Fibroblast of skin of back (primary cell): ENCODE data around the gene SLC1A3.

ENCODE experiments used
- DNase-seq: peaks from one replicate; pipeline ENCODE4 v3.0.0-alpha.2; 2013

The SLC1A3 gene

GRCh38 chr5:36658038-36658756 is 51.8 kb downstream of the SLC1A3 start:
- peak; percentile 39 for DNase-seq

- no peak for DNase-seq
Observed at GRCh38 chr5:36659411-36659810, 53.0 kb downstream of the SLC1A3 start.

- DNase-seq: no peak
Observed at GRCh38 chr5:36660397-36661049, 54.1 kb downstream of the SLC1A3 start.

GRCh38 chr5:36661456-36662220 is 55.2 kb downstream of the SLC1A3 start:
- DNase-seq: no peak

- peak; percentile 47 for DNase-seq
Observed at GRCh38 chr5:36662291-36662851, 56.0 kb downstream of the SLC1A3 start.

- DNase-seq: no peak
Observed at GRCh38 chr5:36664766-36665165, 58.4 kb downstream of the SLC1A3 start.

- DNase-seq: no peak
Observed at GRCh38 chr5:36665628-36666027, 59.2 kb downstream of the SLC1A3 start.

GRCh38 chr5:36666274-36666673 is 59.9 kb downstream of the SLC1A3 start:
- no peak for DNase-seq

GRCh38 chr5:36666986-36667385 is 60.6 kb downstream of the SLC1A3 start:
- no peak for DNase-seq

GRCh38 chr5:36667824-36668223 is 61.4 kb downstream of the SLC1A3 start:
- DNase-seq: no peak

- peak; percentile 22 for DNase-seq
Observed at GRCh38 chr5:36669015-36669651, 62.7 kb downstream of the SLC1A3 start.

GRCh38 chr5:36670548-36670947 is 64.1 kb downstream of the SLC1A3 start:
- DNase-seq: no peak

GRCh38 chr5:36675282-36675681 is 68.9 kb downstream of the SLC1A3 start:
- no peak for DNase-seq

- DNase-seq: no peak
Observed at GRCh38 chr5:36679221-36679989, 73.0 kb downstream of the SLC1A3 start.

GRCh38 chr5:36680066-36680465 is 73.7 kb downstream of the SLC1A3 start:
- DNase-seq: no peak

- DNase-seq: no peak
Observed at GRCh38 chr5:36681711-36682110, 75.3 kb downstream of the SLC1A3 start.

GRCh38 chr5:36682499-36682898 is 76.1 kb downstream of the SLC1A3 start:
- DNase-seq: no peak

- DNase-seq: peak; percentile 39
Observed at GRCh38 chr5:36683821-36684434, 77.5 kb downstream of the SLC1A3 start.

- no peak for DNase-seq
Observed at GRCh38 chr5:36685631-36686288, 79.4 kb downstream of the SLC1A3 start.

GRCh38 chr5:36686881-36687280 is 80.5 kb downstream of the SLC1A3 start:
- DNase-seq: no peak

GRCh38 chr5:36688722-36689121 is 82.3 kb downstream of the SLC1A3 start:
- DNase-seq: peak; percentile 19
